ENCODE data around the gene PDE11A. TPM values are rescaled to one million over a fixed set of nuclear protein-coding genes. Genes with fewer than 3 reads are reported as not detected.

The PDE11A gene
- total RNA-seq, 4 donors from 2014 or later: 0.82 to 16.2 (median 4.3) TPM

DNA sequence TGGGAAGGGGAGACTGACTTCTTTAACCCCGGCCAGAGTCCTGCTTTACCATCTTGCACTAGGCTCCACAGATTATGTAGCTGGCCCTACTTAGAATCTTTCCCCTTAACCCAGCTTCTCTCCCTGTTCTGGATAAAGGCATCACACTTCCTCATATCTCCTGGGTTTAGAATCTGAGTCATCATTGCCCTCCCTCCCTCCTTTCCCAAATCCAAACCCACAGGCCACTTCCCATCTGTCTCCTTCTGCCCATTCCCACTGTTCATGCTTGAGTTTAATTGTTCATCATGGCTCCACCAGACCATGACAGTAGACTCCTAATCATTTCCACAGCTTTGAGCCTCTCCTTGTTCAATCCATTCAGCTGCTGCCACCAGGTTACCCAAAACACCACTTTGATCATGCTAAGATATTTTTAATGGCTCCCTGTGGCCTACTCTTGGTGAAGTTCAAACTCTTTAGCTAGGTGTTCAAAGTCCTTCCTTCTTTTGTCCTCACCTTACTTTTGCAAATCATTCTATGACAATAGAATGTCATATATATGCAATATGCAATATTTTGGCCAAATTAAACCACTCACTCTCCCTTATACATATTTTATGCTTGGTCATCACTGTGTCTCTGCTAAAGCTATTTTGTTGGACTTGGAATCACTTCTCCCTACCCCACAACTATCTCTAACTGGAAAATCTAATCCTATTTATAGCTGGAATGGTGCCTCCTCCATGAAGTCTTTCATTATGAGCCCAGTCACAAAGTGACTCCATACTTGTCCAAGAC, 5.5 kb downstream of the PDE11A start:
- H3K27ac ChIP-seq: no peak overlapping the region
- no peaks in the 10 kb centered on the region for H3K27me3 ChIP-seq
- intact Hi-C loops (cut with DNase I; ENCODE audit: low total_unique reads): no loop called here
- TF ChIP-seq POLR2A (IDR thresholded peaks at IDR 0.05): no peak
- TF ChIP-seq, protein P1, sequence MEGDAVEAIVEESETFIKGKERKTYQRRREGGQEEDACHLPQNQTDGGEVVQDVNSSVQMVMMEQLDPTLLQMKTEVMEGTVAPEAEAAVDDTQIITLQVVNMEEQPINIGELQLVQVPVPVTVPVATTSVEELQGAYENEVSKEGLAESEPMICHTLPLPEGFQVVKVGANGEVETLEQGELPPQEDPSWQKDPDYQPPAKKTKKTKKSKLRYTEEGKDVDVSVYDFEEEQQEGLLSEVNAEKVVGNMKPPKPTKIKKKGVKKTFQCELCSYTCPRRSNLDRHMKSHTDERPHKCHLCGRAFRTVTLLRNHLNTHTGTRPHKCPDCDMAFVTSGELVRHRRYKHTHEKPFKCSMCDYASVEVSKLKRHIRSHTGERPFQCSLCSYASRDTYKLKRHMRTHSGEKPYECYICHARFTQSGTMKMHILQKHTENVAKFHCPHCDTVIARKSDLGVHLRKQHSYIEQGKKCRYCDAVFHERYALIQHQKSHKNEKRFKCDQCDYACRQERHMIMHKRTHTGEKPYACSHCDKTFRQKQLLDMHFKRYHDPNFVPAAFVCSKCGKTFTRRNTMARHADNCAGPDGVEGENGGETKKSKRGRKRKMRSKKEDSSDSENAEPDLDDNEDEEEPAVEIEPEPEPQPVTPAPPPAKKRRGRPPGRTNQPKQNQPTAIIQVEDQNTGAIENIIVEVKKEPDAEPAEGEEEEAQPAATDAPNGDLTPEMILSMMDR (IDR thresholded peaks at IDR 0.05 in 4 of 5, conservative IDR thresholded peaks at IDR 0.05 in 1 of 5): no peak
- H3K36me3 ChIP-seq: no peaks in the 10 kb centered on the region
- DNase-seq (no peak), ATAC-seq (no peak)
- no peak overlapping the region for H3K4me3 ChIP-seq
- in situ Hi-C loops (cut with MboI; ENCODE audit: low sequenced_read_pairs in 4 of 4): no loop called here
- H3K9me3 ChIP-seq: no peaks in the 10 kb centered on the region
- peaks cover 0 to 1% of the 10 kb centered on the region in 2 donors for H3K4me1 ChIP-seq

DNA sequence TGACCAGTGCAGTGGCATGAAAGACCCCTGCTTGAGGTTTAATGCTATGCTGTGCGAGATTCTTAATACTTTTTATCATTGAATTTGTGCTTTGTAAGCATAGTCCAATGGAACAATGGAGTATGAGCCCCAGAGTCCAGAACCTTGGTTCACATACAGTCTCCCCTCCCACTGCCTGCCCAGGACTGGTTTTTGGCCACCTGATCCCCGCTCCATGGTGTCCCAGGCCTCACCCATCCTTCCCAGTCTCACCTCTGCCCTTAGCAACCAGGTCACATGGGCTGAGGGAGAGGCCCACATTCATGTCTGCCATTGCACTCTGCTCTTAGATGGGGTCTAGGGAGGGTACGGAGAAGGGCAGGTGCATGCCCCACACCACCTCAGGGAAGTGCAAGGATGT, 6.3 kb downstream of the PDE11A start:
- no peaks in the 10 kb centered on the region for H3K9me3 ChIP-seq
- H3K27me3 ChIP-seq: no peaks in the 10 kb centered on the region
- no peaks in the 10 kb centered on the region for H3K4me1 ChIP-seq
- DNase-seq (no peak), ATAC-seq (no peak)
- H3K4me3 ChIP-seq: no peak overlapping the region
- H3K36me3 ChIP-seq: no peaks in the 10 kb centered on the region
- no peak overlapping the region for H3K27ac ChIP-seq
- in situ Hi-C loops (cut with MboI; ENCODE audit: low sequenced_read_pairs in 4 of 4): no loop called here
- intact Hi-C loops (cut with DNase I; ENCODE audit: low total_unique reads): no loop called here
- no peak for TF ChIP-seq POLR2A (IDR thresholded peaks at IDR 0.05)
- TF ChIP-seq, protein P1 (IDR thresholded peaks at IDR 0.05 in 4 of 5, conservative IDR thresholded peaks at IDR 0.05 in 1 of 5): no peak

DNA sequence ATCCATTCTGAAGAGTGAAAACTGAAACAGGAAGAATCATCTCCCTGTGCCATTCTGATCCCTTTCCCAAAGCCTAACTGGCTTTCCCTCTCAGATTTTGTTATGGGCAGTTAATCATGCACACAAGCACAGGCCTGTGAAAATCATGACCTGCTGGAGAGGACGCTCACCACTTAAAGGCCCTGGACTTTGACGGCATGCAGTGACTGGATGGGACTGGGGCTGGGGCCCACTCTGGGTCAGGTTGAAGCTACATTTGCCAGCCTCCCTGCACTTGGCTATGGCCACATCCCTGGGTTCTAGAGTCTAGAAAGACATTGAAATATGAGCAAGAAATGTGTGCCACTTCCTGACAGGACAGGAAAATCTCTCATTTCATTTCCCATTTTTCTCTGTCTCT, 12.9 kb downstream of the PDE11A start:
- intact Hi-C loops (cut with DNase I; ENCODE audit: low total_unique reads): no loop called here
- H3K4me3 ChIP-seq: no peak overlapping the region
- DNase-seq (no peak), ATAC-seq (no peak)
- H3K27me3 ChIP-seq: no peaks in the 10 kb centered on the region
- H3K9me3 ChIP-seq: no peaks in the 10 kb centered on the region
- in situ Hi-C loops (cut with MboI; ENCODE audit: low sequenced_read_pairs in 4 of 4): no loop called here
- TF ChIP-seq POLR2A (IDR thresholded peaks at IDR 0.05): no peak
- TF ChIP-seq, protein P1 (IDR thresholded peaks at IDR 0.05 in 4 of 5, conservative IDR thresholded peaks at IDR 0.05 in 1 of 5): no peak
- no peak overlapping the region for H3K27ac ChIP-seq
- no peaks in the 10 kb centered on the region for H3K36me3 ChIP-seq
- H3K4me1 ChIP-seq: no peaks in the 10 kb centered on the region

- H3K4me1 ChIP-seq: no peaks in the 10 kb centered on the region
- no peak for ATAC-seq
- intact Hi-C loops (cut with DNase I; ENCODE audit: low total_unique reads): no loop called here
These were observed 13.5 kb downstream of the PDE11A start for GRCh38 chr2:178059111-178059510.

More at GRCh38 chr2:178059111-178059510, 13.5 kb downstream of the PDE11A start:
- H3K4me3 ChIP-seq: no peak overlapping the region
- H3K27me3 ChIP-seq: no peaks in the 10 kb centered on the region
- no peaks in the 10 kb centered on the region for H3K9me3 ChIP-seq
- TF ChIP-seq, protein P1 (IDR thresholded peaks at IDR 0.05 in 4 of 5, conservative IDR thresholded peaks at IDR 0.05 in 1 of 5): no peak
- TF ChIP-seq POLR2A (IDR thresholded peaks at IDR 0.05): no peak
- H3K27ac ChIP-seq: no peak overlapping the region
- H3K36me3 ChIP-seq: no peaks in the 10 kb centered on the region
- no peak for DNase-seq
- in situ Hi-C loops (cut with MboI; ENCODE audit: low sequenced_read_pairs in 4 of 4): no loop called here
